ENCODE data around the gene MAGI2. TPM values are rescaled to one million over a fixed set of nuclear protein-coding genes. Genes with fewer than 3 reads are reported as not detected.

MAGI2 gene
- total RNA-seq, 3 donors from 2014 or later (not counting 1 experiment from before 2014, with no cell fraction given): 0.09 to 0.48 (median 0.27) TPM

DNA sequence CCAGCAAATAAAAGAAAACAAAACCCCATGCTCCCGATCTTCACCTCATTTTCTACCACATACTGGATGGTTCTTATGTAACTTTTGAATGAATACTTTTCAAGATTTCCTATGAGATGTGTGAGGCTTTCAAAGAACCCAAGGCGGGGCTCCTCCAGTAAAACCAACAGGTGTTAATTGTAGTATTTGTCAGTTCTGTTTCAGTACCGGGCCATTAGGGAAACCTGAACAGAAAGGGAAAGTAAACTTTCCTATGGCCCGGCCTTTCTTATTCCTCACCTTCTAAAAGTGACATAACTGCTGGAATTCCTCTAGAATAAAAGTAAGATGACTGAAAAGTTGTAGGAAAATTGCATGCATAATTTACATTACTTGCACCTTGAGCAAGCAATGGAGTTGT lies 672.9 kb downstream of the MAGI2 start:
- Histone ChIP-seq H3K27ac (ENCODE audit: low read length) (no peak overlapping the region), H3K27me3 (ENCODE audit: control insufficient read depth, insufficient read depth, low read length) (no peaks in the 10 kb centered on the region), H3K9me3 (ENCODE audit: control insufficient read depth, insufficient read depth, low read length) (no peaks in the 10 kb centered on the region), H3K36me3 (ENCODE audit: control insufficient read depth, insufficient read depth, low read length) (no peaks in the 10 kb centered on the region), H3K4me3 (ENCODE audit: low read length) (no peak overlapping the region), H3K4me1 (ENCODE audit: control insufficient read depth, insufficient read depth, low read length) (no peaks in the 10 kb centered on the region)
- TF ChIP-seq, protein P1, sequence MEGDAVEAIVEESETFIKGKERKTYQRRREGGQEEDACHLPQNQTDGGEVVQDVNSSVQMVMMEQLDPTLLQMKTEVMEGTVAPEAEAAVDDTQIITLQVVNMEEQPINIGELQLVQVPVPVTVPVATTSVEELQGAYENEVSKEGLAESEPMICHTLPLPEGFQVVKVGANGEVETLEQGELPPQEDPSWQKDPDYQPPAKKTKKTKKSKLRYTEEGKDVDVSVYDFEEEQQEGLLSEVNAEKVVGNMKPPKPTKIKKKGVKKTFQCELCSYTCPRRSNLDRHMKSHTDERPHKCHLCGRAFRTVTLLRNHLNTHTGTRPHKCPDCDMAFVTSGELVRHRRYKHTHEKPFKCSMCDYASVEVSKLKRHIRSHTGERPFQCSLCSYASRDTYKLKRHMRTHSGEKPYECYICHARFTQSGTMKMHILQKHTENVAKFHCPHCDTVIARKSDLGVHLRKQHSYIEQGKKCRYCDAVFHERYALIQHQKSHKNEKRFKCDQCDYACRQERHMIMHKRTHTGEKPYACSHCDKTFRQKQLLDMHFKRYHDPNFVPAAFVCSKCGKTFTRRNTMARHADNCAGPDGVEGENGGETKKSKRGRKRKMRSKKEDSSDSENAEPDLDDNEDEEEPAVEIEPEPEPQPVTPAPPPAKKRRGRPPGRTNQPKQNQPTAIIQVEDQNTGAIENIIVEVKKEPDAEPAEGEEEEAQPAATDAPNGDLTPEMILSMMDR (IDR thresholded peaks at IDR 0.05): no peak
- Mint-ChIP-seq H3K4me1 (no peaks in the 10 kb centered on the region), H3K9me3 (peaks cover 6 to 15% of the 10 kb centered on the region in 2 donors), H3K27ac (no peak overlapping the region), H3K4me3 (no peak overlapping the region), H3K36me3 (no peaks in the 10 kb centered on the region), H3K27me3 (ENCODE audit: low read depth in 2 of 2) (no peaks in the 10 kb centered on the region)
- DNase-seq (no peak), ATAC-seq (no peak)
- 80% methylated on average over 1 of the region's 4 CpGs for WGBS (ENCODE audit: insufficient coverage)
- intact Hi-C loops (cut with micrococcal nuclease): no loop called here

DNA sequence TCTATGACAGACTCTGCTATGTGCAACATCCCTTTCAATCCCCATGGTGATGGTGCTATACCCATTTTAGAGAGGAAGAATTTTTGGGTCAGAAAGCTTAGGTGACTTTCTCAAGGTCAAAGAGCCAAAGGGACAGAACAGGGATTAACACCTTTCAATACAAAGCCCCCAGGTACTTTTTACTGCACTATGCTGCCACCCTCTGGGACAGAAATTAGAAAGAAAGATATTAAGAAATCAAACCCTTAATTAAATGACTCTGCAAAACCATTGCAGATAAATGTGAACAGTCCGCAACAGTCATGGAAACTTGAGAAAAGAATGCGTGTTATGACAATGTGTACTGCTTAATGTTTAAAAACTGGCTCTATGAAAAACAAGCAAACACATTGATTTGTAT lies 673.7 kb downstream of the MAGI2 start:
- Histone ChIP-seq H3K27me3 (ENCODE audit: control insufficient read depth, insufficient read depth, low read length) (no peaks in the 10 kb centered on the region), H3K27ac (ENCODE audit: low read length) (no peak overlapping the region), H3K4me3 (ENCODE audit: low read length) (no peak overlapping the region), H3K4me1 (ENCODE audit: control insufficient read depth, insufficient read depth, low read length) (no peaks in the 10 kb centered on the region), H3K36me3 (ENCODE audit: control insufficient read depth, insufficient read depth, low read length) (no peaks in the 10 kb centered on the region), H3K9me3 (ENCODE audit: control insufficient read depth, insufficient read depth, low read length) (no peaks in the 10 kb centered on the region)
- DNase-seq: no peak
- H3K4me1 Mint-ChIP-seq: no peaks in the 10 kb centered on the region
- H3K36me3 Mint-ChIP-seq: no peaks in the 10 kb centered on the region
- TF ChIP-seq, protein P1 (IDR thresholded peaks at IDR 0.05): no peak
- no peak overlapping the region for H3K27ac Mint-ChIP-seq
- intact Hi-C loops (cut with micrococcal nuclease): no loop called here
- no peak overlapping the region for H3K4me3 Mint-ChIP-seq
- H3K9me3 Mint-ChIP-seq: peaks cover 6 to 15% of the 10 kb centered on the region in 2 donors
- 97% methylated on average over 2 of the region's 2 CpGs for WGBS (ENCODE audit: insufficient coverage)
- no peak for ATAC-seq
- H3K27me3 Mint-ChIP-seq (ENCODE audit: low read depth in 2 of 2): no peaks in the 10 kb centered on the region

DNA sequence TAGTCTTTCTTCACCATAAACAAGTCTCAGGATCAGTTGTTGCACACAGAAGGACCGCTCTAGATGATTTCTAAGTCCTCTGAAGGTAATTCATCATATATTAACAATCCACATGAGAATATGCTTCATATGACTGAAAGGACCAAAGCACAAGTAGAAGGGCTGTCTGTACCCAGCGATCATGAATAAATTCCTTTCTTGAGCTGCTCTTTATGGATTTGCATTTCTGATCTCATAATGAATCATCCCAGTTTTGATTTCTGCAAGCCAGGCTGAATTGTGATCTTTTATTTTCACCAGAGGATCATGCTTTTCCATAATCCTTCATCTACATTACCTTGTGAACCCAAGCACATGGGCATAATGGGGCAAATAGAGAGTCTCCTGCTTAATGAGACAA lies 675.6 kb downstream of the MAGI2 start:
- no peak for DNase-seq
- Mint-ChIP-seq H3K27me3 (ENCODE audit: low read depth in 2 of 2) (no peaks in the 10 kb centered on the region), H3K27ac (no peak overlapping the region), H3K4me3 (no peak overlapping the region), H3K36me3 (no peaks in the 10 kb centered on the region), H3K4me1 (no peaks in the 10 kb centered on the region), H3K9me3 (peaks cover 6 to 15% of the 10 kb centered on the region in 2 donors)
- Histone ChIP-seq H3K9me3 (ENCODE audit: control insufficient read depth, insufficient read depth, low read length) (no peaks in the 10 kb centered on the region), H3K27me3 (ENCODE audit: control insufficient read depth, insufficient read depth, low read length) (no peaks in the 10 kb centered on the region), H3K4me1 (ENCODE audit: control insufficient read depth, insufficient read depth, low read length) (no peaks in the 10 kb centered on the region), H3K27ac (ENCODE audit: low read length) (no peak overlapping the region), H3K36me3 (ENCODE audit: control insufficient read depth, insufficient read depth, low read length) (no peaks in the 10 kb centered on the region), H3K4me3 (ENCODE audit: low read length) (no peak overlapping the region)
- TF ChIP-seq, protein P1 (IDR thresholded peaks at IDR 0.05): no peak
- no peak for ATAC-seq
- 90% methylated on average over 2 of the region's 2 CpGs for WGBS (ENCODE audit: insufficient coverage)
- intact Hi-C loops (cut with micrococcal nuclease): no loop called here

Measured in natural killer cell (primary cell).